H1 (cell line): ENCODE results near the gene CHMP6. TPM values are rescaled to one million over a fixed set of nuclear protein-coding genes. Genes with fewer than 3 reads are reported as not detected.

Experiments used
- CTCF ChIA-PET: fragments of 300-600 bp; sonication (Branson Sonifier 250); formaldehyde crosslinking; loops from one replicate; lab custom pipeline; 2021; ENCODE audit not compliant: partially characterized antibody; lab: Charles Lee
- POLR2A ChIA-PET: fragments of 300-600 bp; sonication (Branson Sonifier 250); formaldehyde crosslinking; loops from one replicate; lab custom pipeline; 2021; ENCODE audit warnings: inconsistent platforms; ENCODE audit not compliant: partially characterized antibody; lab: Charles Lee
- DNase-seq, 2 experiments: peaks; one replicate each; pipeline versions ENCODE4 v3.0.0 to v3.0.0-alpha.2; 2010 to 2022; ENCODE audit warnings: low spot score in 2 of 2, low read depth in 1 of 2, mixed read lengths in 1 of 2
- FAIRE-seq: peaks from 2 replicates; lab custom pipeline; 2011; peaks lifted over from hg19 to GRCh38; lab: Jason Lieb, UNC
- H2AFZ ChIP-seq: 2 replicates; pipeline ENCODE4 v1.8.1; 2012; ENCODE audit warnings: low read length, inconsistent platforms
- H2AK5ac ChIP-seq: 2 replicates; pipeline ENCODE4 v1.6.1; 2013; ENCODE audit warnings: low read depth, low read length
- H2BK120ac ChIP-seq: replicated peaks from 2 replicates; pipeline ENCODE3; 2013; ENCODE audit warnings: low read depth, low read length, inconsistent platforms
- H2BK12ac ChIP-seq: 2 replicates; pipeline ENCODE4 v1.6.1; 2013; ENCODE audit warnings: low read depth, low read length
- H2BK15ac ChIP-seq: 2 replicates; pipeline ENCODE4 v1.6.1; 2013; ENCODE audit warnings: low read length
- H2BK20ac ChIP-seq: 2 replicates; pipeline ENCODE4 v1.6.1; 2013; ENCODE audit warnings: low read length
- H2BK5ac ChIP-seq: 2 replicates; pipeline ENCODE4 v1.6.1; 2013; ENCODE audit warnings: low read depth, low read length
- H3K14ac ChIP-seq: 2 replicates; pipeline ENCODE4 v1.6.1; 2013; ENCODE audit warnings: inconsistent platforms; ENCODE audit not compliant: insufficient read length
- H3K18ac ChIP-seq: 2 replicates; pipeline ENCODE4 v1.6.1; 2013; ENCODE audit warnings: low read length; ENCODE audit errors: extremely low read depth
- H3K23ac ChIP-seq: 2 replicates; pipeline ENCODE4 v1.6.1; 2013; ENCODE audit warnings: inconsistent platforms; ENCODE audit not compliant: insufficient read length
- H3K23me2 ChIP-seq: 2 replicates; pipeline ENCODE4 v1.6.1; 2013; ENCODE audit warnings: low read depth, low read length
- H3K27ac ChIP-seq: 2 replicates; pipeline ENCODE4 v1.6.1; 2011; ENCODE audit warnings: low read depth, low read length, inconsistent platforms
- H3K27me3 ChIP-seq, 4 experiments: replicated peaks in 1 of 4; 1 replicate in 1 of 4; 2 replicates in 3 of 4; pipeline versions ENCODE4 v1.6.1 to v1.8.1; 2011 to 2013; ENCODE audit warnings: low read length in 3 of 4, mild to moderate bottlenecking in 3 of 4, inconsistent platforms in 2 of 4, mixed read lengths in 2 of 4, moderate library complexity in 1 of 4; ENCODE audit not compliant: control insufficient read depth in 3 of 4, insufficient read depth in 3 of 4; ENCODE audit errors: extremely low read depth in 1 of 4
- H3K36me3 ChIP-seq, 4 experiments: 2 replicates each; pipeline versions ENCODE4 v1.6.1 to v1.8.1; 2011 to 2013; ENCODE audit warnings: mild to moderate bottlenecking in 4 of 4, low read length in 3 of 4, moderate library complexity in 2 of 4, control low read depth in 1 of 4, inconsistent platforms in 1 of 4; ENCODE audit not compliant: insufficient read depth in 4 of 4, control insufficient read depth in 2 of 4
- H3K4ac ChIP-seq: replicated peaks from 2 replicates; pipeline ENCODE3; 2013; ENCODE audit warnings: low read length, low read depth, mixed read lengths, inconsistent platforms; ENCODE audit not compliant: insufficient read length
- H3K4me1 ChIP-seq, 4 experiments: replicated peaks in 1 of 4; 1 replicate in 1 of 4; 2 replicates in 3 of 4; pipeline versions ENCODE4 v1.6.1 to v1.8.1; 2011 to 2013; ENCODE audit warnings: low read length in 3 of 4, inconsistent platforms in 2 of 4, mixed read lengths in 1 of 4; ENCODE audit not compliant: insufficient read depth in 4 of 4, control insufficient read depth in 3 of 4
- H3K4me2 ChIP-seq, 2 experiments: 2 replicates each; pipeline versions ENCODE4 v1.6.1 to v1.8.1; 2011 to 2013; ENCODE audit warnings: low read depth in 2 of 2, low read length in 2 of 2, control low read depth in 1 of 2, inconsistent platforms in 1 of 2, mild to moderate bottlenecking in 1 of 2; ENCODE audit not compliant: insufficient read depth in 1 of 2
- H3K4me3 ChIP-seq, 4 experiments: fragments of 200-600, 300-600 bp in 1 of 4; sonication (generic), shearing (Covaris generic), sonication (Bioruptor Twin) in 1 of 4; 2 replicates each; pipeline versions ENCODE4 v1.5.1 to v1.8.1; 2011 to 2016; ENCODE audit warnings: low read length in 4 of 4, low read depth in 3 of 4, control low read depth in 2 of 4, inconsistent platforms in 2 of 4, mild to moderate bottlenecking in 2 of 4, mixed read lengths in 1 of 4, moderate library complexity in 1 of 4; ENCODE audit not compliant: insufficient read depth in 2 of 4; ENCODE audit errors: extremely low read depth in 1 of 4
- H3K56ac ChIP-seq: replicated peaks from 2 replicates; pipeline ENCODE3; 2013; ENCODE audit warnings: low read depth, mild to moderate bottlenecking, mixed read lengths, low read length, inconsistent platforms; ENCODE audit not compliant: insufficient read length
- H3K79me1 ChIP-seq: 2 replicates; pipeline ENCODE4 v1.6.1; 2013; ENCODE audit warnings: low read depth, low read length, control low read depth
- H3K79me2 ChIP-seq, 2 experiments: 2 replicates each; pipeline versions ENCODE4 v1.6.1 to v1.8.1; 2012 to 2013; ENCODE audit warnings: low read length in 2 of 2, mild to moderate bottlenecking in 2 of 2, inconsistent platforms in 1 of 2; ENCODE audit not compliant: insufficient read depth in 2 of 2, control insufficient read depth in 1 of 2
- H3K9ac ChIP-seq, 4 experiments: replicated peaks in 1 of 4; 1 replicate in 1 of 4; 2 replicates in 3 of 4; pipeline versions ENCODE4 v1.6.1 to v1.8.1; 2011 to 2013; ENCODE audit warnings: low read depth in 3 of 4, low read length in 3 of 4, control low read depth in 2 of 4, mild to moderate bottlenecking in 2 of 4, moderate library complexity in 2 of 4, inconsistent platforms in 1 of 4; ENCODE audit errors: extremely low read depth in 1 of 4
- H3K9me3 ChIP-seq, 2 experiments: 2 replicates each; pipeline versions ENCODE4 v1.6.1 to v1.8.1; 2012 to 2013; ENCODE audit warnings: mild to moderate bottlenecking in 2 of 2, moderate library complexity in 2 of 2, control low read depth in 1 of 2, inconsistent platforms in 1 of 2, low read depth in 1 of 2, low read length in 1 of 2, mixed read lengths in 1 of 2; ENCODE audit not compliant: insufficient read depth in 2 of 2
- H4K20me1 ChIP-seq, 2 experiments: replicated peaks in 1 of 2; 2 replicates each; pipeline versions ENCODE3 to v1.8.1; 2011 to 2013; ENCODE audit warnings: inconsistent platforms in 2 of 2, low read length in 2 of 2, mild to moderate bottlenecking in 1 of 2; ENCODE audit not compliant: insufficient read depth in 2 of 2, control insufficient read depth in 1 of 2
- H4K5ac ChIP-seq: 2 replicates; pipeline ENCODE4 v1.6.1; 2013; ENCODE audit warnings: low read length, low read depth, mixed read lengths, inconsistent platforms; ENCODE audit not compliant: insufficient read length
- H4K8ac ChIP-seq: 2 replicates; pipeline ENCODE4 v1.8.0; 2013; ENCODE audit warnings: mild to moderate bottlenecking, moderate library complexity, low read length, inconsistent platforms; ENCODE audit not compliant: insufficient read depth; ENCODE audit errors: extremely low read depth
- H4K91ac ChIP-seq: replicated peaks from 2 replicates; pipeline ENCODE3; 2013; ENCODE audit warnings: low read length, mixed read lengths, inconsistent platforms; ENCODE audit not compliant: insufficient read length
- ASH2L ChIP-seq: fragments of 200-600, 300-600 bp; sonication (generic); IDR thresholded peaks from one replicate; pipeline ENCODE4 v1.7.1; 2017; ENCODE audit warnings: low read length
- ATF2 ChIP-seq: IDR thresholded peaks from 2 replicates; pipeline ENCODE4 v1.6.1; 2012; ENCODE audit warnings: low read length, inconsistent platforms
- CBX8 ChIP-seq: fragments of 300-800, 300-1000 bp; sonication (generic); IDR thresholded peaks from 2 replicates; pipeline ENCODE4 v1.7.1; 2016; ENCODE audit warnings: low read depth, low read length, borderline replicate concordance
- CHD1 ChIP-seq: IDR thresholded peaks from 2 replicates; pipeline ENCODE4 v1.6.1; 2012; ENCODE audit warnings: low read depth, low read length, improper control_type of control experiment
- JUN ChIP-seq: IDR thresholded peaks from 2 replicates; pipeline ENCODE4 v1.6.1; 2011; ENCODE audit warnings: low read depth, mild to moderate bottlenecking, improper control_type of control experiment, low read length
- JUND ChIP-seq: IDR thresholded peaks from 2 replicates; pipeline ENCODE4 v1.6.1; 2011; ENCODE audit warnings: mild to moderate bottlenecking, improper control_type of control experiment, low read length
- KDM1A ChIP-seq: fragments of 200-600, 300-600 bp; sonication (generic); IDR thresholded peaks from 2 replicates; pipeline ENCODE4 v1.7.1; 2016; ENCODE audit warnings: mild to moderate bottlenecking, low read length, borderline replicate concordance
- POLR2A ChIP-seq, 2 experiments: IDR thresholded peaks; 1 replicate in 1 of 2; 2 replicates in 1 of 2; pipeline ENCODE4 v1.6.1; 2011; ENCODE audit warnings: low read depth in 2 of 2, low read length in 2 of 2, mild to moderate bottlenecking in 2 of 2; ENCODE audit errors: control extremely low read depth in 1 of 2
- SIRT6 ChIP-seq: IDR thresholded peaks from one replicate; pipeline ENCODE4 v1.7.1; 2012; ENCODE audit warnings: low read length, inconsistent platforms
- SP2 ChIP-seq: IDR thresholded peaks from 2 replicates; pipeline ENCODE4 v1.6.1; 2012; ENCODE audit warnings: mild to moderate bottlenecking, low read length, inconsistent platforms
- WGBS, 2 experiments: shearing (Covaris generic) in 1 of 2; methylation state at CpG; one replicate each; pipeline versions ENCODE4 v1.1.6 to v1.1.7; 2013 to 2015; ENCODE audit warnings: low lambda C conversion rate in 2 of 2, mixed read lengths in 2 of 2, inconsistent platforms in 1 of 2, low coverage in 1 of 2, missing lambda C conversion rate in 1 of 2; ENCODE audit not compliant: insufficient replicate concordance in 2 of 2, insufficient coverage in 1 of 2, insufficient read length in 1 of 2; ENCODE audit errors: extremely low coverage in 1 of 2, missing lambda C conversion rate in 1 of 2; 5-methylcytosine and 5-hydroxymethylcytosine counted together
- polyA plus RNA-seq, 7 experiments: library from polyadenylated mRNA; depleted of rRNA in 3 of 7; stranded (reverse) in 5 of 7; unstranded in 2 of 7; fragments of >200 nt in 5 of 7; fragments of 200-250 nt in 2 of 7; gene quantifications; 1 replicate in 5 of 7; 2 replicates in 1 of 7; 4 replicates in 1 of 7; pipeline versions ENCODE4 v1.2.1 to v1.2.3, GENCODE V29; 2011 to 2013; ENCODE audit warnings: missing spikeins in 2 of 7, mixed read lengths in 2 of 7
- total RNA-seq: library from RNA; stranded (reverse); fragmentation: NEBNext Ultra II Directional; extraction: Animal tissue kit (Norgen Biotek cat#: 25700); gene quantifications from 2 replicates; pipeline ENCODE4 v1.2.1, GENCODE V29; 2021

The CHMP6 gene
- total and polyA plus RNA-seq, 2 of the 8 experiments (the other 6 are each of a cell fraction or from before 2014, with no cell fraction given) = 15.7 to 24.3 TPM

- Histone ChIP-seq H3K4ac (no peak overlapping the region), H4K8ac (peak overlapping the region; percentile 14; the same call in 1 of the 2 replicates), H2AK5ac (no peak overlapping the region), H4K20me1 (peaks cover 0 to 8% of the 10 kb centered on the region in 2 experiments), H3K4me3 (no peak overlapping the region), H3K27ac (no peak overlapping the region), H2BK5ac (no peak overlapping the region), H3K9ac (no peak overlapping the region), H3K79me2 (no peaks in the 10 kb centered on the region), H3K56ac (no peak overlapping the region), H3K23me2 (no peaks in the 10 kb centered on the region), H3K4me2 (no peak overlapping the region), H3K4me1 (peaks cover 0 to 3% (median 0%) of the 10 kb centered on the region in 4 experiments; a peak in 1 of 7 replicates), H2BK12ac (no peak overlapping the region), H3K36me3 (peaks cover 0 to 2% (median 0%) of the 10 kb centered on the region in 4 experiments; a peak in 1 of 8 replicates), H2BK20ac (no peak overlapping the region), H2AFZ (no peak overlapping the region), H2BK15ac (no peak overlapping the region), H3K79me1 (no peaks in the 10 kb centered on the region), H3K27me3 (no peaks in the 10 kb centered on the region), H3K18ac (no peak overlapping the region), H4K5ac (no peak overlapping the region), H2BK120ac (no peak overlapping the region), H3K23ac (no peak overlapping the region), H3K14ac (no peak overlapping the region), H3K9me3 (no peaks in the 10 kb centered on the region), H4K91ac (no peak overlapping the region)
- DNase-seq (no peak), FAIRE-seq (no peak)
- WGBS, 2 experiments = 94% methylated on average over 33 of the region's 41 CpGs; no CpG with 5 or more reads in 1 of the 2 experiments
- ChIA-PET CTCF (interaction anchor here (0.7 to 3.7 kb wide), 4 partner anchors 8 to 22 kb away, joined by 3 to 16 read pairs (median 4); no protein-coding TSS in a partner anchor), POLR2A (no interaction called here)
- no peak for TF ChIP-seq ASH2L
- no peak for TF ChIP-seq JUN
- TF ChIP-seq CBX8 = no peak
- TF ChIP-seq SP2 = no peak
- TF ChIP-seq KDM1A = no peak
- no peak for TF ChIP-seq SIRT6
- TF ChIP-seq JUND = no peak
- TF ChIP-seq POLR2A (IDR thresholded peaks at IDR 0.05; ENCODE audit: control extremely low read depth in 1 of 2, low read depth in 2 of 2, low read length in 2 of 2) = no peak
- TF ChIP-seq ATF2 = no peak
- no peak for TF ChIP-seq CHD1
Observed at GRCh38 chr17:80962356-80963329, 29.0 kb upstream of the CHMP6 start.
